Testis (tissue), 3 donors: Measurements from ENCODE around the gene COA4. TPM values are rescaled to one million over a fixed set of nuclear protein-coding genes. Genes with fewer than 3 reads are reported as not detected.

Experiments used
- polyA plus RNA-seq: library from polyadenylated mRNA; stranded (reverse); fragments of 350-450 nt; fragmentation: Illumina TruSeq; extraction: RNeasy Lipid Tissue Mini Kit (QIAGEN cat#74804); gene quantifications from one replicate; pipeline ENCODE4 v1.2.3, GENCODE V29; 2014; ENCODE audit warnings: low read depth, low replicate concordance; ENCODE audit not compliant: insufficient read depth
- total RNA-seq, 2 donors: library from RNA; depleted of rRNA; stranded (reverse); fragments of >200 nt; gene quantifications; one replicate each; pipeline ENCODE4 v1.2.3, GENCODE V29; 2016

The COA4 gene
- total and polyA plus RNA-seq, 3 donors from 2014 or later: 60.5 to 76.5 (median 69.4) TPM

Other genes starting within 250 kb of the COA4 start
- 10 to 100 TPM; 62.1 to 71.5 TPM for gene PLEKHB1, start 230.3 kb downstream of the COA4 start, total RNA-seq
- gene PLEKHB1, start 230.3 kb downstream of the COA4 start, polyA plus RNA-seq: 54.9 TPM
- gene RAB6A, start 115.8 kb downstream of the COA4 start, total RNA-seq: 100 to 1,000 TPM; 104 to 125 TPM
- gene RAB6A, start 115.8 kb downstream of the COA4 start, polyA plus RNA-seq: 71.2 TPM
- gene MRPL48, start 89.0 kb downstream of the COA4 start, total RNA-seq: 10 to 100 TPM in 1 of 2 donors, 1 to 10 TPM in 1; 9.1 to 10.7 TPM
- 16.9 TPM for gene MRPL48, start 89.0 kb downstream of the COA4 start, polyA plus RNA-seq
- 10 to 100 TPM; 44.0 to 47.6 TPM for gene PAAF1, start 153 bp upstream of the COA4 start, total RNA-seq
- 65.5 TPM for gene PAAF1, start 153 bp upstream of the COA4 start, polyA plus RNA-seq
- 10 to 100 TPM in 1 of 2 donors, 1 to 10 TPM in 1; 8.1 to 14.3 TPM for gene DNAJB13, start 74.2 kb upstream of the COA4 start, total RNA-seq
- 49.3 TPM for gene DNAJB13, start 74.2 kb upstream of the COA4 start, polyA plus RNA-seq
- 10 to 100 TPM; 20.6 to 40.8 TPM for gene UCP2, start 106.0 kb upstream of the COA4 start, total RNA-seq
- 52.3 TPM for gene UCP2, start 106.0 kb upstream of the COA4 start, polyA plus RNA-seq
- 1 to 10 TPM; 9.7 to 10.0 TPM for gene UCP3, start 132.2 kb upstream of the COA4 start, total RNA-seq
- gene UCP3, start 132.2 kb upstream of the COA4 start, polyA plus RNA-seq: 5.8 TPM